GM13976 (cell line): ENCODE measurements around the gene KLHL6.

Experiments
- DNase-seq: peaks from one replicate; pipeline ENCODE4 v3.0.0; 2012; ENCODE audit warnings: low spot score
- CTCF ChIP-seq: IDR thresholded peaks from 2 replicates; pipeline ENCODE4 v1.5.1; 2012; ENCODE audit warnings: borderline replicate concordance, mild to moderate bottlenecking; ENCODE audit not compliant: insufficient read depth; ENCODE audit errors: extremely low read depth, missing control alignments, control extremely low read depth
- in situ Hi-C: fragments of 300-500 bp; cut with MboI; formaldehyde crosslinking; loops from one replicate; pipeline ENCODE4 v1.12.0; 2022; ENCODE audit warnings: low sequenced_read_pairs, mixed read lengths, inconsistent platforms; ENCODE audit not compliant: unreplicated experiment

KLHL6 gene

GRCh38 chr3:183541738-183542137 lies 13.8 kb downstream of the KLHL6 start:
- peak; percentile 52 for DNase-seq
- TF ChIP-seq CTCF: no peak
- in situ Hi-C loops: no loop called here

GRCh38 chr3:183541235-183541655 lies 14.3 kb downstream of the KLHL6 start:
- in situ Hi-C loops: no loop called here
- DNase-seq: no peak
- no peak for TF ChIP-seq CTCF

- DNase-seq: no peak
- in situ Hi-C loops: no loop called here
- TF ChIP-seq CTCF: no peak
Observed at GRCh38 chr3:183540501-183541234, 14.8 kb downstream of the KLHL6 start.

- DNase-seq: no peak
- TF ChIP-seq CTCF: no peak
- in situ Hi-C loops: no loop called here
Observed at GRCh38 chr3:183539811-183540210, 15.7 kb downstream of the KLHL6 start.

- in situ Hi-C loops: no loop called here
- TF ChIP-seq CTCF: no peak
- no peak for DNase-seq
Observed at GRCh38 chr3:183538486-183538885, 17.0 kb downstream of the KLHL6 start.

GRCh38 chr3:183537295-183537730 lies 18.2 kb downstream of the KLHL6 start:
- TF ChIP-seq CTCF: no peak
- DNase-seq: no peak
- in situ Hi-C loops: no loop called here

- in situ Hi-C loops: no loop called here
- TF ChIP-seq CTCF: no peak
- peak; percentile 57 for DNase-seq
Observed at GRCh38 chr3:183536238-183536880, 19.1 kb downstream of the KLHL6 start.
